GM21529 (cell line): ENCODE results near the gene WDR82.

Source experiments
- ATAC-seq: cut with Tn5 transposase; IDR thresholded peaks from one replicate; pipeline ENCODE4 v1.9.1; 2021; ENCODE audit not compliant: unreplicated experiment

The WDR82 gene

GRCh38 chr3:52226229-52226817 is 52.1 kb downstream of the WDR82 start:
- ATAC-seq, result no peak

- ATAC-seq, result peak; percentile 87
Measured at GRCh38 chr3:52225452-52226228, 52.8 kb downstream of the WDR82 start, which contains the start of gene TLR9. Gene TLR9, minus strand, starts transcription at chr3:52225645. Its CDS starts 116 bp downstream, at chr3:52225529.

- ATAC-seq, result no peak
Measured at GRCh38 chr3:52223449-52224408, 54.7 kb downstream of the WDR82 start.

GRCh38 chr3:52222319-52223221 is 55.9 kb downstream of the WDR82 start:
- ATAC-seq, result no peak

- ATAC-seq, result no peak
Measured at GRCh38 chr3:52221563-52222318, 56.7 kb downstream of the WDR82 start.

GRCh38 chr3:52221141-52221562 is 57.3 kb downstream of the WDR82 start:
- no peak for ATAC-seq

GRCh38 chr3:52220380-52221026 is 57.9 kb downstream of the WDR82 start:
- ATAC-seq, result no peak

GRCh38 chr3:52218937-52219650 is 59.4 kb downstream of the WDR82 start:
- ATAC-seq, result no peak

GRCh38 chr3:52218454-52218853 is 60.0 kb downstream of the WDR82 start:
- ATAC-seq, result no peak

- ATAC-seq, result no peak
Measured at GRCh38 chr3:52218026-52218425, 60.4 kb downstream of the WDR82 start.

- no peak for ATAC-seq
Measured at GRCh38 chr3:52217409-52217805, 61.0 kb downstream of the WDR82 start.

- no peak for ATAC-seq
Measured at GRCh38 chr3:52216585-52217408, 61.7 kb downstream of the WDR82 start.

- no peak for ATAC-seq
Measured at GRCh38 chr3:52215351-52215750, 63.1 kb downstream of the WDR82 start.

- no peak for ATAC-seq
Measured at GRCh38 chr3:52213901-52214300, 64.5 kb downstream of the WDR82 start.

GRCh38 chr3:52213005-52213404 is 65.4 kb downstream of the WDR82 start:
- ATAC-seq, result no peak

- no peak for ATAC-seq
Measured at GRCh38 chr3:52211268-52211891, 67.1 kb downstream of the WDR82 start.

GRCh38 chr3:52210550-52211046 is 67.9 kb downstream of the WDR82 start:
- no peak for ATAC-seq
